Small intestine (tissue), 7 donors: Measurements from ENCODE around the gene SLC6A13. TPM values are rescaled to one million over a fixed set of nuclear protein-coding genes. Genes with fewer than 3 reads are reported as not detected.

Experiments used
- DNase-seq, 2 donors: peaks; one replicate each; pipeline versions ENCODE4 v3.0.0 to v3.0.0-alpha.2; 2013
- FAIRE-seq: peaks from 2 replicates; lab custom pipeline; 2012; peaks lifted over from hg19 to GRCh38; lab: Jason Lieb, UNC
- H3K27ac ChIP-seq, 3 donors: one replicate each; pipeline ENCODE4 v1.5.1; 2013; ENCODE audit warnings: low read length in 2 of 3, mild to moderate bottlenecking in 2 of 3, control low read depth in 1 of 3, inconsistent platforms in 1 of 3, low read depth in 1 of 3, moderate library complexity in 1 of 3
- H3K27me3 ChIP-seq, 3 donors: one replicate each; pipeline ENCODE4 v1.6.1; 2013; ENCODE audit warnings: low read length in 3 of 3, inconsistent platforms in 1 of 3; ENCODE audit not compliant: control insufficient read depth in 3 of 3, insufficient read depth in 3 of 3
- H3K36me3 ChIP-seq, 3 donors: one replicate each; pipeline ENCODE4 v1.6.1; 2013; ENCODE audit warnings: low read length in 3 of 3, inconsistent platforms in 1 of 3, low read depth in 1 of 3, mild to moderate bottlenecking in 1 of 3, moderate library complexity in 1 of 3; ENCODE audit not compliant: control insufficient read depth in 3 of 3, insufficient read depth in 2 of 3
- H3K4me1 ChIP-seq, 3 donors: one replicate each; pipeline ENCODE4 v1.6.1; 2013; ENCODE audit warnings: low read length in 2 of 3, inconsistent platforms in 1 of 3, low read depth in 1 of 3, mild to moderate bottlenecking in 1 of 3, moderate library complexity in 1 of 3; ENCODE audit not compliant: control insufficient read depth in 3 of 3, insufficient read depth in 2 of 3
- H3K4me3 ChIP-seq, 3 donors: one replicate each; pipeline ENCODE4 v1.5.1; 2013; ENCODE audit warnings: low read length in 3 of 3, control low read depth in 1 of 3, inconsistent platforms in 1 of 3, low read depth in 1 of 3, mild to moderate bottlenecking in 1 of 3, moderate library complexity in 1 of 3
- H3K9me3 ChIP-seq, 2 donors: one replicate each; pipeline ENCODE4 v1.6.1; 2013; ENCODE audit warnings: low read depth in 1 of 2, low read length in 1 of 2; ENCODE audit not compliant: control insufficient read depth in 2 of 2, insufficient read depth in 1 of 2
- WGBS, 3 donors: extraction: QIAGEN DNeasy Blood & Tissue Kit; methylation state at CpG; one replicate each; pipeline ENCODE4 v1.1.7; 2013; 5-methylcytosine and 5-hydroxymethylcytosine counted together
- polyA plus RNA-seq, 4 donors: library from polyadenylated mRNA; stranded (reverse) in 3 of 4; unstranded in 1 of 4; fragments of 200-250 nt in 3 of 4; fragments of 120-200 nt in 1 of 4; gene quantifications; one replicate each; pipeline versions ENCODE4 v1.2.1 to v1.2.3, GENCODE V29; 2013
- donor health status: healthy with polysubstance abuse.
- donor health status: control.
- donor health status: control.
- donor health status: Bipolar disorder and iron deficiency.
- donor health status: healthy.

The SLC6A13 gene
- polyA plus RNA-seq, 4 donors, result 0.24 to 18.6 (median 5.8) TPM

- 14 to 32% (median 24%) methylated on average over 5 of the region's 5 CpGs for WGBS, 3 donors
- DNase-seq, result peak in 1 of 2 donors; percentile 85
- H3K27ac ChIP-seq, result no peak overlapping the region
- no peak overlapping the region for H3K4me3 ChIP-seq
- FAIRE-seq, result no peak
- no peaks in the 10 kb centered on the region for H3K9me3 ChIP-seq
- H3K36me3 ChIP-seq, result no peaks in the 10 kb centered on the region
- peaks cover 0 to 4% (median 2%) of the 10 kb centered on the region in 3 donors for H3K27me3 ChIP-seq
- no peaks in the 10 kb centered on the region for H3K4me1 ChIP-seq
These were observed 10.0 kb downstream of the SLC6A13 start for GRCh38 chr12:252636-253035.

GRCh38 chr12:247271-247670 lies 15.4 kb downstream of the SLC6A13 start:
- Histone ChIP-seq H3K36me3 (no peaks in the 10 kb centered on the region), H3K27ac (no peak overlapping the region), H3K9me3 (no peaks in the 10 kb centered on the region), H3K4me1 (no peaks in the 10 kb centered on the region), H3K4me3 (no peak overlapping the region), H3K27me3 (no peaks in the 10 kb centered on the region)
- DNase-seq, result no peak
- WGBS, 3 donors, result 83 to 87% (median 84%) methylated on average over 3 of the region's 3 CpGs
- no peak for FAIRE-seq

DNA sequence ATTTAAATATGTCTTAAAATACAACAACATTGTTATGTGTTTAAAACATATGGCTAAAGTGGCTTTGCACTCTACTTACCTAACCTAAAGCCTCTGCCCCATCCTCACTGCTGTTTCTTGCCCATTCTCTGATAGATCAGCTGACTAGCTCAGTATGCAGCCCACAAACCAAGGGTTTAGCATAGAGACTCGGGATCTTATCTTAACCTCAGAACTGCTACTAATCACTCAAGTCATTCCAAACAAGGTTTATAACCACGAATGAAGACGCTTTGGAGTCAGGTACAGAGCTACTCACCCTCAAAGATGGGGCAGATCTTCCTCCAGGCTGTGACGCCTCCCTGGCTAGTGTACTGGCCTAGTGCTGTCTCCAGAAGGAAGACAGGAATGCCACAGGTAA lies 19.3 kb downstream of the SLC6A13 start:
- no peak overlapping the region for H3K27ac ChIP-seq
- no peak overlapping the region for H3K4me3 ChIP-seq
- no peaks in the 10 kb centered on the region for H3K27me3 ChIP-seq
- DNase-seq (no peak), FAIRE-seq (no peak)
- peaks cover 0 to 4% of the 10 kb centered on the region in 2 donors for H3K9me3 ChIP-seq
- WGBS, 3 donors, result 34 to 48% (median 38%) methylated on average over 4 of the region's 4 CpGs
- no peaks in the 10 kb centered on the region for H3K36me3 ChIP-seq
- no peaks in the 10 kb centered on the region for H3K4me1 ChIP-seq

DNA sequence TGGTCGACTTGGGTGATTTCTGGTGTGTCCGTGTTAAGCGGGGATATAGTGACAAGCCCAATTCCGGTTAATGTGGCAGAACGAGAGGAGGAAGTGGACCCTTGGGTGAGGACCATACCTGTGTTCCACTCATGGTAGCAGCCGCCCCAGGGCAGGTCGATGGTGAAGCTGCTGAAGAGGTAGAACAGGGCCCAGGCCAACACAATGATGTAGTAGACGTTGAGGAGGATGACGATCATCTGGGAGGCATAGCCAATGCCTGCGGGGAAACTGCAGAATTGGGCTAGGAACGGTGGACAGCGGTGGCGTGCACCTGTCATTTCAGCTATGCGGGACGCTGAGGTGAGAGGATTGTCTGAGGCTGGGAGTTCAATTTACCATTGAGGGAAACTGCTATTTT lies 20.1 kb downstream of the SLC6A13 start:
- WGBS, 3 donors, result 89 to 95% (median 91%) methylated on average over 15 of the region's 15 CpGs
- H3K9me3 ChIP-seq, result peaks cover 0 to 9% of the 10 kb centered on the region in 2 donors
- FAIRE-seq, result no peak
- H3K36me3 ChIP-seq, result no peaks in the 10 kb centered on the region
- H3K27me3 ChIP-seq, result no peaks in the 10 kb centered on the region
- no peak overlapping the region for H3K27ac ChIP-seq
- DNase-seq, result no peak
- H3K4me1 ChIP-seq, result peaks cover 0 to 5% (median 0%) of the 10 kb centered on the region in 3 donors
- H3K4me3 ChIP-seq, result no peak overlapping the region

GRCh38 chr12:241266-241665 lies 21.4 kb downstream of the SLC6A13 start:
- Histone ChIP-seq H3K36me3 (no peaks in the 10 kb centered on the region), H3K27me3 (no peaks in the 10 kb centered on the region), H3K9me3 (peaks cover 0 to 21% of the 10 kb centered on the region in 2 donors), H3K27ac (no peak overlapping the region), H3K4me1 (peaks cover 0 to 13% (median 0%) of the 10 kb centered on the region in 3 donors), H3K4me3 (no peak overlapping the region)
- FAIRE-seq (no peak), DNase-seq (no peak)
- WGBS, 3 donors, result 94 to 95% (median 95%) methylated on average over 9 of the region's 9 CpGs

- Histone ChIP-seq H3K4me3 (no peak overlapping the region), H3K36me3 (no peaks in the 10 kb centered on the region), H3K9me3 (peaks cover 0 to 24% of the 10 kb centered on the region in 2 donors), H3K27me3 (no peaks in the 10 kb centered on the region), H3K27ac (no peak overlapping the region), H3K4me1 (peaks cover 0 to 13% (median 0%) of the 10 kb centered on the region in 3 donors)
- FAIRE-seq (no peak), DNase-seq (no peak)
- 85 to 91% (median 88%) methylated on average over 9 of the region's 9 CpGs for WGBS, 3 donors
These were observed 22.1 kb downstream of the SLC6A13 start for GRCh38 chr12:240566-240965.

DNA sequence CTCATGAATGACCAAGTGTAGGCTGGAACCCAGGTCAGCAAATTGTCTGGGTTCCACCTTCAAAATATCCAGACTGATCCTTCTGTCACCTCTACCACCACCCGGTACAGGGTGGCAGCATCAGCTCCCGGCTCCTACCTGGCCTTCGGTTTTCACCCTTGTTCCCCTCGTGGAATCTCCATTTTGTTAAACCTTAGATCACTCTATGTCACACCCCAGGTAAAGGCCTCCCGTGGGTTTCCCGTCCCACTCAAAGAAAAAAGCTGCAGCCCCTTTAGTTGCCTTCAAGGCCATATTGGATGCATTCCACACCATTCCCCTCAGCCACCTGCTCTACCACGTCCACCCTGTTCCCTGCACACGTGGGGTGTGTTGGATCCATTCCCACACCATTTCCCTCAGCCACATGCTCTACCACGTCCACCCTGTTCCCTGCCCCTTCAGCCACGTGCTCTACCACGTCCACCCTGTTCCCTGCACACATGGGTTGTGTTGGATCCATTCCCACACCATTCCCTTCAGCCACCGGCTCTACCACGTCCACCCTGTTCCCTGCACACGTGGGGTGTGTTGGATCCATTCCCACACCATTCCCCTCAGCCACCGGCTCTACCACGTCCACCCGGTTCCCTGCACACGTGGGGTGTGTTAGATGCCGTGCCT lies 23.8 kb downstream of the SLC6A13 start:
- Histone ChIP-seq H3K36me3 (no peaks in the 10 kb centered on the region), H3K4me3 (no peak overlapping the region), H3K27me3 (peaks cover 0 to 2% (median 0%) of the 10 kb centered on the region in 3 donors), H3K4me1 (peaks cover 0 to 13% (median 0%) of the 10 kb centered on the region in 3 donors), H3K27ac (no peak overlapping the region), H3K9me3 (peaks cover 4 to 31% of the 10 kb centered on the region in 2 donors)
- FAIRE-seq (no peak), DNase-seq (no peak)
- WGBS, 3 donors, result 70 to 81% (median 78%) methylated on average over 17 to 19 of the region's 19 CpGs

GRCh38 chr12:238116-238515 lies 24.5 kb downstream of the SLC6A13 start:
- Histone ChIP-seq H3K27ac (peak overlapping the region in 1 of 3 donors; percentile 88), H3K36me3 (no peaks in the 10 kb centered on the region), H3K27me3 (peaks cover 0 to 3% (median 0%) of the 10 kb centered on the region in 3 donors), H3K9me3 (peaks cover 4 to 31% of the 10 kb centered on the region in 2 donors), H3K4me3 (peak overlapping the region in 1 of 3 donors; percentile 5), H3K4me1 (peaks cover 0 to 13% (median 0%) of the 10 kb centered on the region in 3 donors)
- WGBS, 3 donors, result 89 to 91% (median 90%) methylated on average over 9 of the region's 9 CpGs
- DNase-seq (no peak), FAIRE-seq (no peak)
